ENCODE results near the gene LSM8.
"Not testable (repeated sequence)": the region's sequence is repeated elsewhere in the genome, so short reads cannot be mapped to it uniquely, and the experiment has no call there.

DNA sequence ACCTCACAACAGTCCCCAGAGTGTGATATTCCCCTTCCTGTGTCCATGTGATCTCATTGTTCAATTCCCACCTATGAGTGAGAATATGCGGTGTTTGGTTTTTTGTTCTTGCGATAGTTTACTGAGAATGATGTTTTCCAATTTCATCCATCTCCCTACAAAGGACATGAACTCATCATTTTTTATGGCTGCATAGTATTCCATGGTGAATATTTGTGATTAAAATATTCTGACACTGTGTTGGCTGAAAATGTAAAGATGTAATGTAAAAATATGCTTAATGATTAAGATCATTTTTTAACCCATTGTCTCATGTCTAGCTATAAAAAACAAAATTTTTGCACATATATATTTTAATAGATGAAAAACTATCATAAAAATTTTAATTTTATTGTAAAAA lies 56.4 kb downstream of the LSM8 start:
- TF ChIP-seq, protein P1, sequence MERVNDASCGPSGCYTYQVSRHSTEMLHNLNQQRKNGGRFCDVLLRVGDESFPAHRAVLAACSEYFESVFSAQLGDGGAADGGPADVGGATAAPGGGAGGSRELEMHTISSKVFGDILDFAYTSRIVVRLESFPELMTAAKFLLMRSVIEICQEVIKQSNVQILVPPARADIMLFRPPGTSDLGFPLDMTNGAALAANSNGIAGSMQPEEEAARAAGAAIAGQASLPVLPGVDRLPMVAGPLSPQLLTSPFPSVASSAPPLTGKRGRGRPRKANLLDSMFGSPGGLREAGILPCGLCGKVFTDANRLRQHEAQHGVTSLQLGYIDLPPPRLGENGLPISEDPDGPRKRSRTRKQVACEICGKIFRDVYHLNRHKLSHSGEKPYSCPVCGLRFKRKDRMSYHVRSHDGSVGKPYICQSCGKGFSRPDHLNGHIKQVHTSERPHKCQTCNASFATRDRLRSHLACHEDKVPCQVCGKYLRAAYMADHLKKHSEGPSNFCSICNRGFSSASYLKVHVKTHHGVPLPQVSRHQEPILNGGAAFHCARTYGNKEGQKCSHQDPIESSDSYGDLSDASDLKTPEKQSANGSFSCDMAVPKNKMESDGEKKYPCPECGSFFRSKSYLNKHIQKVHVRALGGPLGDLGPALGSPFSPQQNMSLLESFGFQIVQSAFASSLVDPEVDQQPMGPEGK (CRISPR knock-in tag; IDR thresholded peaks at IDR 0.05; ENCODE audit: borderline replicate concordance) = not testable (repeated sequence)
- not testable (repeated sequence) for TF ChIP-seq RARB (CRISPR knock-in tag; IDR thresholded peaks at IDR 0.05); ARNTL (CRISPR knock-in tag; IDR thresholded peaks at IDR 0.05; ENCODE audit: borderline replicate concordance, low read depth); ZFP30 (CRISPR knock-in tag; IDR thresholded peaks at IDR 0.05); PPARA (CRISPR knock-in tag; IDR thresholded peaks at IDR 0.05; ENCODE audit: borderline replicate concordance); ZFP3 (CRISPR knock-in tag; IDR thresholded peaks at IDR 0.05); OSR1 (CRISPR knock-in tag; IDR thresholded peaks at IDR 0.05); BACH2 (CRISPR knock-in tag; IDR thresholded peaks at IDR 0.05; ENCODE audit: borderline replicate concordance); GLIS3 (CRISPR knock-in tag; IDR thresholded peaks at IDR 0.05); CSDC2 (CRISPR knock-in tag; IDR thresholded peaks at IDR 0.05)
- TF ChIP-seq, protein P2, sequence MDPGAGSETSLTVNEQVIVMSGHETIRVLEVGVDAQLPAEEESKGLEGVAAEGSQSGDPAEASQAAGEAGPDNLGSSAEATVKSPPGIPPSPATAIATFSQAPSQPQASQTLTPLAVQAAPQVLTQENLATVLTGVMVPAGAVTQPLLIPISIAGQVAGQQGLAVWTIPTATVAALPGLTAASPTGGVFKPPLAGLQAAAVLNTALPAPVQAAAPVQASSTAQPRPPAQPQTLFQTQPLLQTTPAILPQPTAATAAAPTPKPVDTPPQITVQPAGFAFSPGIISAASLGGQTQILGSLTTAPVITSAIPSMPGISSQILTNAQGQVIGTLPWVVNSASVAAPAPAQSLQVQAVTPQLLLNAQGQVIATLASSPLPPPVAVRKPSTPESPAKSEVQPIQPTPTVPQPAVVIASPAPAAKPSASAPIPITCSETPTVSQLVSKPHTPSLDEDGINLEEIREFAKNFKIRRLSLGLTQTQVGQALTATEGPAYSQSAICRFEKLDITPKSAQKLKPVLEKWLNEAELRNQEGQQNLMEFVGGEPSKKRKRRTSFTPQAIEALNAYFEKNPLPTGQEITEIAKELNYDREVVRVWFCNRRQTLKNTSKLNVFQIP (CRISPR knock-in tag; IDR thresholded peaks at IDR 0.05; ENCODE audit: borderline replicate concordance, low read depth) = not testable (repeated sequence)
